Neural cell (in vitro differentiated cells): ENCODE results near the gene NCLN.

Source experiments
- TAF1 ChIP-seq: IDR thresholded peaks from 2 replicates; pipeline ENCODE4 v1.6.1; 2012; ENCODE audit warnings: low read depth
- TF ChIP-seq, protein P1 (sequence below): fragments of 450-650 bp; IDR thresholded peaks from 2 replicates; pipeline ENCODE4 v1.5.1; 2014; ENCODE audit warnings: antibody characterized with exemption, mild to moderate bottlenecking, moderate library complexity; ENCODE audit not compliant: poor library complexity, severe bottlenecking

DNA sequence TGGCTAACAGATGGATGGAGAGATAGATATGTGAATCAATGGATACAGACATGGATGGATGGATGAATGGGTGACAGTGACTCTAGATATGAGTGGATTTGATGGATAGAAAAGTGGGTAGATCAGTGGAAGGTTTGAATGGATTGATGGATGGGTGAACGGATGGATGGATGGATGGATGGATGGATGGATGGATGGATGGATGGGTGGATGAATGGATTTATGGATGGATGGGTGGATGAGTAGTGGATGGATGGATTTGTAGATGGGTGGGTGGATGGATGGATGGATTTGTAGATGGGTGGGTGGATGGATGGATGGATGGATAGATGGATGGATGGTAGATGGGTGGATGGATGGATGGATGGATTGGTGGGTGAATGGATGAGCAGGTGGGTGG lies 45.6 kb downstream of the NCLN start:
- TF ChIP-seq, protein P1, sequence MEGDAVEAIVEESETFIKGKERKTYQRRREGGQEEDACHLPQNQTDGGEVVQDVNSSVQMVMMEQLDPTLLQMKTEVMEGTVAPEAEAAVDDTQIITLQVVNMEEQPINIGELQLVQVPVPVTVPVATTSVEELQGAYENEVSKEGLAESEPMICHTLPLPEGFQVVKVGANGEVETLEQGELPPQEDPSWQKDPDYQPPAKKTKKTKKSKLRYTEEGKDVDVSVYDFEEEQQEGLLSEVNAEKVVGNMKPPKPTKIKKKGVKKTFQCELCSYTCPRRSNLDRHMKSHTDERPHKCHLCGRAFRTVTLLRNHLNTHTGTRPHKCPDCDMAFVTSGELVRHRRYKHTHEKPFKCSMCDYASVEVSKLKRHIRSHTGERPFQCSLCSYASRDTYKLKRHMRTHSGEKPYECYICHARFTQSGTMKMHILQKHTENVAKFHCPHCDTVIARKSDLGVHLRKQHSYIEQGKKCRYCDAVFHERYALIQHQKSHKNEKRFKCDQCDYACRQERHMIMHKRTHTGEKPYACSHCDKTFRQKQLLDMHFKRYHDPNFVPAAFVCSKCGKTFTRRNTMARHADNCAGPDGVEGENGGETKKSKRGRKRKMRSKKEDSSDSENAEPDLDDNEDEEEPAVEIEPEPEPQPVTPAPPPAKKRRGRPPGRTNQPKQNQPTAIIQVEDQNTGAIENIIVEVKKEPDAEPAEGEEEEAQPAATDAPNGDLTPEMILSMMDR: no peak
- no peak for TF ChIP-seq TAF1
